OCI-LY1 (cell line): Measurements from ENCODE around the gene NELL1.

Experiments used
- CTCF ChIP-seq: fragments of 200-600 bp; sonication (generic), shearing (Covaris generic); IDR thresholded peaks from 2 replicates; pipeline ENCODE4 v1.5.1; 2017; ENCODE audit warnings: mild to moderate bottlenecking, antibody characterized with exemption, low read length, moderate library complexity, mixed read lengths
- EZH2 ChIP-seq: fragments of 200-600 bp; sonication (generic), shearing (Covaris generic); IDR thresholded peaks from 2 replicates; pipeline ENCODE4 v1.8.0; 2017; ENCODE audit warnings: borderline replicate concordance, mixed run types, mild to moderate bottlenecking, antibody characterized with exemption, low read length, moderate library complexity, mixed read lengths

GRCh38 chr11:21604564-21604963 lies 935.2 kb downstream of the NELL1 start:
- TF ChIP-seq CTCF, result no peak
- TF ChIP-seq EZH2, result no peak
